ENCODE measurements around the gene BNC2. TPM values are rescaled to one million over a fixed set of nuclear protein-coding genes. Genes with fewer than 3 reads are reported as not detected.

The BNC2 gene
- total and polyA plus RNA-seq, 2 of the 4 experiments (the other 2 are of a cell fraction) = 15.5 to 45.2 TPM

GRCh38 chr9:16769291-16769690 is 101.2 kb downstream of the BNC2 start:
- no peak overlapping the region for H3K9ac ChIP-seq (ENCODE audit: low read depth, low read length)
- intact Hi-C loops (cut with micrococcal nuclease) (no loop called here), dilution Hi-C loops (cut with HindIII; ENCODE audit: low sequenced_read_pairs, unreplicated experiment) (no loop called here), in situ Hi-C loops (cut with MboI; ENCODE audit: low sequenced_read_pairs) (no loop called here)
- no peak overlapping the region for H3K4me2 ChIP-seq (ENCODE audit: low read depth, low read length)
- H2AK5ac ChIP-seq (ENCODE audit: low read depth, low read length) = no peak overlapping the region
- no peaks in the 10 kb centered on the region; the same call in 1 of the 2 replicates for H3K9me1 ChIP-seq (ENCODE audit: insufficient read depth, low read length)
- H3K27ac ChIP-seq (ENCODE audit: insufficient read depth, low read length) = no peak overlapping the region
- H3K4me3 ChIP-seq (ENCODE audit: insufficient read depth, low read depth, low read length) = no peak overlapping the region
- POLR2A ChIA-PET (ENCODE audit: unreplicated experiment) = no interaction called here
- H2AK9ac ChIP-seq (replicated peaks; ENCODE audit: low read depth, low read length, poor library complexity) = no peak overlapping the region
- H3K18ac ChIP-seq (ENCODE audit: low read depth, low read length) = no peak overlapping the region
- H3K79me1 ChIP-seq (ENCODE audit: low read depth in 1 of 2, low read length in 2 of 2) = peaks cover 34 to 59% of the 10 kb centered on the region in 2 experiments
- no peak overlapping the region for H2BK5ac ChIP-seq (ENCODE audit: low read depth, low read length, poor library complexity, severe bottlenecking)
- no peaks in the 10 kb centered on the region for H3K27me3 ChIP-seq (ENCODE audit: control insufficient read depth, insufficient read depth, low read length)
- no peak overlapping the region for H3K4ac ChIP-seq (ENCODE audit: low read depth, low read length)
- no peak overlapping the region for H3K14ac ChIP-seq (replicated peaks; ENCODE audit: low read depth, low read length)
- no peak overlapping the region for H4K91ac ChIP-seq (ENCODE audit: insufficient read depth, low read depth, low read length)
- no peak for ATAC-seq (ENCODE audit: low read depth)
- H4K20me1 ChIP-seq (ENCODE audit: insufficient read depth, low read length) = no peaks in the 10 kb centered on the region
- WGBS, 2 experiments (ENCODE audit: extremely low coverage in 2 of 2, insufficient read length in 1 of 2) = 100% methylated on average over 1 of the region's 5 CpGs; no CpG with 5 or more reads in 1 of the 2 experiments
- no TSS peak for BruUV-seq (replicated peaks)
- no peak overlapping the region for H4K5ac ChIP-seq (ENCODE audit: low read depth, low read length)
- no peak overlapping the region for H2BK20ac ChIP-seq (ENCODE audit: low read depth, low read length)
- TF ChIP-seq ELK1 (IDR thresholded peaks at IDR 0.05; ENCODE audit: borderline replicate concordance, low read depth, low read length) = no peak
- no peak for TF ChIP-seq RFX5 (IDR thresholded peaks at IDR 0.05; ENCODE audit: low read depth, low read length)
- no peak for TF ChIP-seq POLR2A (IDR thresholded peaks at IDR 0.05; ENCODE audit: low read depth, low read length)
- no peak for TF ChIP-seq MAZ (IDR thresholded peaks at IDR 0.05; ENCODE audit: borderline replicate concordance, low read depth, low read length)
- no peak for TF ChIP-seq NFE2L2 (IDR thresholded peaks at IDR 0.05; ENCODE audit: low read depth, low read length)
- TF ChIP-seq MXI1 (IDR thresholded peaks at IDR 0.05; ENCODE audit: borderline replicate concordance, low read depth, low read length) = no peak
- TF ChIP-seq BHLHE40 (IDR thresholded peaks at IDR 0.05; ENCODE audit: low read depth, low read length) = no peak
- TF ChIP-seq FOS (IDR thresholded peaks at IDR 0.05; ENCODE audit: low read depth, low read length) = no peak
- no peak for TF ChIP-seq USF2 (IDR thresholded peaks at IDR 0.05; ENCODE audit: low read depth, low read length)
- TF ChIP-seq CHD1 (IDR thresholded peaks at IDR 0.05; ENCODE audit: low read depth, low read length) = no peak
- TF ChIP-seq CEBPB (IDR thresholded peaks at IDR 0.05; ENCODE audit: low read depth, low read length) = no peak
- no peak for TF ChIP-seq SMC3 (IDR thresholded peaks at IDR 0.05; ENCODE audit: low read depth, low read length)
- no peak for TF ChIP-seq RCOR1 (IDR thresholded peaks at IDR 0.05; ENCODE audit: insufficient replicate concordance, low read length)
- TF ChIP-seq CTCF (conservative IDR thresholded peaks at IDR 0.05; ENCODE audit: low read depth, low read length) = no peak
- TF ChIP-seq MAFK (IDR thresholded peaks at IDR 0.05; ENCODE audit: low read depth, low read length) = no peak
- TF ChIP-seq RAD21 (IDR thresholded peaks at IDR 0.05; ENCODE audit: low read length) = no peak
- no peaks in the 10 kb centered on the region for H3K9me3 ChIP-seq (ENCODE audit: control insufficient read depth, insufficient read depth, low read length)
- no peaks in the 10 kb centered on the region; the same call in 1 of the 2 replicates for H3K36me3 ChIP-seq (ENCODE audit: control insufficient read depth, insufficient read depth, low read length)
- no peak overlapping the region for H2AFZ ChIP-seq (replicated peaks; ENCODE audit: low read length, poor library complexity)
- no peak overlapping the region for H3K56ac ChIP-seq (ENCODE audit: extremely low read depth, insufficient read depth, low read length)
- H4K8ac ChIP-seq (ENCODE audit: low read depth in 2 of 2, low read length in 2 of 2) = no peak overlapping the region
- H2BK120ac ChIP-seq (ENCODE audit: low read depth, low read length) = no peak overlapping the region
- H3K4me1 ChIP-seq (ENCODE audit: control insufficient read depth, insufficient read depth, low read length) = peaks cover 4% of the 10 kb centered on the region; the same call in 1 of the 2 replicates
- CTCF ChIA-PET = interaction anchor here (0.6 kb wide), 1 partner anchor 28 kb away, joined by 3 read pairs; no protein-coding TSS in a partner anchor
- no peak overlapping the region for H3K23ac ChIP-seq (ENCODE audit: low read depth, low read length)
- no peak overlapping the region for H2BK15ac ChIP-seq (ENCODE audit: low read depth, low read length)
- DNase-seq = no peak
